ENCODE measurements around the gene ITPR1. TPM values are rescaled to one million over a fixed set of nuclear protein-coding genes. Genes with fewer than 3 reads are reported as not detected.

ITPR1 gene
- total RNA-seq, 2 experiments from 2014 or later: 74.3 to 76.2 TPM

DNA sequence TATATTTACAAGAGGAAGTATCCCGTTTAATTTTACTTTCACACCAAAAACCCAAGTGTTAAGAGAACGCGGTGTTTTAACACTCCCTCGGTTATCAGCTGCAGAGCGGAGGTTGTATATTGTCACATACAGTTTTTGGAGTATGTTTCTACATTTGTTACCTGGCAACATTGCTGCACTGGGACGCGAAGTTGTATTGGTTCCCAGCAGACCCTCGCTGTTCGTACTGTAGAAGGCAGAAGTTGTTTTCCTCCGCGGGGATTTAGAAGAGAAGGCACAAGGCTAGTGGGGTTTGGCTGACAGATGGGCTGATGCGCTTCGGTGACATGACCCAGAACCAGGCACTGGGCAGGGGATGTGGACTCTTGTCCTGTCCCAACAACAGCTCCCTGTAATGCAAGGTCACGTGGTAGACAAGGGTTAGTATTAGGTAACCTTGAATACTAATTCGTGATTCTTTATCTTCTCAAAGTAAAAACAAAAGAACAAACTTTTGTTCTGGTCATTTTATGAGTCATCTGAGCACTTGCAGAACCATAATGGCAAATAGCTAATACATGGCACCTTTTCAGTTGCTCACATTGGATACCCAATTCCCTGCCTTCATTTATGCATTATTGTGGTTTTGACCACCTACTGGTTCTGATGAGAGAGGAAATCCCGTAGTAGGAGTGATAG lies 255.7 kb downstream of the ITPR1 start:
- H3K9me3 Mint-ChIP-seq: peaks cover 6% of the 10 kb centered on the region
- POLR2A ChIA-PET: interaction anchor here (1.3 to 1.8 kb wide), 2 partner anchors 9 to 14 kb away, joined by 3 to 6 read pairs; no protein-coding TSS in a partner anchor
- peaks cover 45% of the 10 kb centered on the region for H3K4me1 Mint-ChIP-seq
- DNase-seq (no peak), ATAC-seq (ENCODE audit: low read depth) (no peak)
- H3K36me3 Mint-ChIP-seq: peaks cover 75% of the 10 kb centered on the region
- no peaks in the 10 kb centered on the region for H3K27me3 Mint-ChIP-seq
- no peak overlapping the region for H3K4me3 Mint-ChIP-seq
- no peak overlapping the region for H3K27ac Mint-ChIP-seq

DNA sequence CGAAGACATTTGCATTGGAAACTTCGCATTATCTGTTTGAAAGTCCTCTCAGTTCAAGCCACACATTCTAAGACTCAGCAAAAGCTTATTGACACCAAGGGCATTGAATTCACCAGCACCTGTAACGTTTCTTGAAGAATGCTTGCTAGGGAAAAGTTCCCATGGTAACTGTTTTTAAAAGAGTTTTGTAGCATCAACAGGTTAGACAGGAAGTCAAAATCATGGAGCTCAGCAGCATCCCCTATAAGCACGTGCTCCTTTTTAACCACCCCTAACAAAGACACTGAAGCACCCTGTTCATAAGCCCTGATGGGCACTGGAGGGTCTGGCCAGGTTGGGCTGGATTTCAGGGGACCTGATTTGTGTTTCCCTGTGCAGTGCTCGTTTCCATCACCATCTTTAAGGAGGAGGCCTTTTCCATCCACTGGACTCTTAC lies 256.4 kb downstream of the ITPR1 start:
- DNase-seq (no peak), ATAC-seq (ENCODE audit: low read depth) (no peak)
- Mint-ChIP-seq H3K4me1 (peaks cover 51% of the 10 kb centered on the region), H3K4me3 (no peak overlapping the region), H3K27me3 (no peaks in the 10 kb centered on the region), H3K27ac (no peak overlapping the region), H3K36me3 (peaks cover 79% of the 10 kb centered on the region), H3K9me3 (peaks cover 6% of the 10 kb centered on the region)
- POLR2A ChIA-PET: interaction anchor here (0.5 to 1.8 kb wide), 3 partner anchors 10 to 72 kb away, joined by 4 to 6 read pairs (median 4); no protein-coding TSS in a partner anchor

DNA sequence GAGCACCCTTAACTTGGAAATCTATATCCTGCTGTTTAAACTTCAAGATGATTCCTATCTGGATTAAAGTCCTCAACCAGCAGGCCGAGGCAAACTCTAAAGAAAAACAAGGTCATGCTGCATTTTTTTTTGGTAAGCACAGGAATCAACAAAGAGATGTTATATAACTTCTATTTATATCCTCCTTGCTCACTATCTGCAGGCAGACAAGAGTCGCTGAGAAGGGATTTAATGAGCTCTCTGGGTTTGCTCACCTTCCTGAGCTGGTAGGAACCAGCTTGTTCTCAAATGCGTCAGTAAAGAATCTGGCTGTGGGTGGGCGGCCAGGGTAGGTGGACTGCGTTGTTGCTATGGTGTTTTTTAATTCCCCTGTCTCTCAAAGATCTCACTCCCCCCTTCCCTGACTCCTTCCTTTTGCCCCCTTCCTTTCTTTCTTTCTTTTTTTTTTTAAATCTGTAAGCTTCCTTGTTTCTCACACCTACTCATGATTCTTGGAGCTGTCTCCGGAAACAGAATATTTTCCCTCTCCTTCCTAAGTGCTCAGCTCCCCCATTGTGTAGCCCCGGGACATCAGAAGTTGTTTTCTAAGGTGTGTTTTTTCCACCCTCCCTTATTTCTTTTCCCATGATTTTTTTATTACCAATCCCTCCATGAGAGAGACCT lies 257.3 kb downstream of the ITPR1 start:
- H3K4me1 Mint-ChIP-seq: peaks cover 52% of the 10 kb centered on the region
- H3K36me3 Mint-ChIP-seq: peaks cover 76% of the 10 kb centered on the region
- ATAC-seq (ENCODE audit: low read depth): no peak
- peak overlapping the region; percentile 2 for H3K4me3 Mint-ChIP-seq
- peak overlapping the region; percentile 14 for H3K27ac Mint-ChIP-seq
- POLR2A ChIA-PET: interaction anchor here (0.9 to 1.6 kb wide), 2 partner anchors 11 to 72 kb away, joined by 3 to 4 read pairs; no protein-coding TSS in a partner anchor
- peaks cover 6% of the 10 kb centered on the region for H3K9me3 Mint-ChIP-seq
- DNase-seq: no peak
- H3K27me3 Mint-ChIP-seq: no peaks in the 10 kb centered on the region

DNA sequence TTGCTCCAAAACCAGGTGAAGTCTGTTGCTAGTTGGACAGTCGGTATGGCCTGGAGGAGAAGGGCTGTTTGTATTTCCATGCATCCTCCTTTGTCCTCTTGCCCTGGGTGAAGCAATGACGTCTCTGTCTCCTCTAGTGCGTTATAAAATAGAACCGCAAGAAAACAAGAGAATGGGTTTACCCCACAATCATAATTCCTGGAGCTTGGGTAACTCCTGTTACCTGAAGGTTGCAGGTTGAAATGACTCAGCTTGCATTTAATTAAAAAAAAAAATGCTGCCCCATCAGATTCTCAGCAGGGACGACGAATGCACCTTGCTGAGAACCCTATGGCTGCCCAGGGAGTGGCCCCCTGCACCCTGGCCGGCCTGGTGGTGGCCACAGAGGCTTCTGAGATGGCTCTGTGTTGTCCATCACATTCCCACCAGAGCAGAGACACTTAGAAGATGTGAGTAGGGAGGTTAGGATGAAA lies 257.9 kb downstream of the ITPR1 start:
- no peaks in the 10 kb centered on the region for H3K27me3 Mint-ChIP-seq
- POLR2A ChIA-PET: interaction anchor here (0.9 to 1.6 kb wide), 2 partner anchors 11 to 71 kb away, joined by 3 to 4 read pairs; no protein-coding TSS in a partner anchor
- peaks cover 6% of the 10 kb centered on the region for H3K9me3 Mint-ChIP-seq
- DNase-seq (no peak), ATAC-seq (ENCODE audit: low read depth) (no peak)
- peaks cover 56% of the 10 kb centered on the region for H3K4me1 Mint-ChIP-seq
- H3K36me3 Mint-ChIP-seq: peaks cover 77% of the 10 kb centered on the region
- peak overlapping the region; percentile 2 for H3K4me3 Mint-ChIP-seq
- H3K27ac Mint-ChIP-seq: peak overlapping the region; percentile 69

DNA sequence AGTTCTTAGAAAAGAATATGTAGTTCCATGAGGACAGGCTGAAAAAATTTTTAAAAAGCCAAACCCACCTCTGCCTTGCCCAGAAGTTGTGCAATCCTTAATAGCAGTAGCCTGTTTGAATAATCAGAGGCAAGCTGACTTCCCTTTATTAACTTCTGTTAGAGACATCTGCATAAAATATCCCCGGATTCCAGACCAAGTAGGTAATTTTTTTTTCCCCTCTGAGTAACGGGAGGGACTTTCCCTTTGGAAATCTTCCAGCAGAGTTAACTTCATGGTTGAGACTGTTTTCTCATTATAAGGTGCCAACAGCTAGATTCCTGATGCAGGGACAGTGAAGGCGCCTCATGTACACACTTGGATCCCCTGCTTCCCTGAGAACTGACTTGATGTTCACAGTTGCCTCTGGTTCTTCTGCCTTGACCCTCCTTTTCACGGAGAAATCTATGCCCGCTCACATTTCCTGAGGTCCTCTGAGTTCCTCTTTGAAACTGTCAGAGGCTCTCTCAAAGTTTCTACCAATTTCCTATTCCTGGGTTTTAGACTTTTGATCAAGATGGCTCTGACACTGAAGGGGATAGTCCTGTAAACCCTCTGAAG lies 258.5 kb downstream of the ITPR1 start:
- no peaks in the 10 kb centered on the region for H3K27me3 Mint-ChIP-seq
- DNase-seq (no peak), ATAC-seq (ENCODE audit: low read depth) (no peak)
- H3K27ac Mint-ChIP-seq: peak overlapping the region; percentile 36
- POLR2A ChIA-PET: interaction anchor here (0.9 to 1.3 kb wide), 2 partner anchors 71 to 227 kb away, joined by 3 to 6 read pairs; partner anchors contain the start of gene BHLHE40
- no peak overlapping the region for H3K4me3 Mint-ChIP-seq
- H3K4me1 Mint-ChIP-seq: peaks cover 61% of the 10 kb centered on the region
- H3K9me3 Mint-ChIP-seq: peaks cover 6% of the 10 kb centered on the region
- H3K36me3 Mint-ChIP-seq: peaks cover 75% of the 10 kb centered on the region

DNA sequence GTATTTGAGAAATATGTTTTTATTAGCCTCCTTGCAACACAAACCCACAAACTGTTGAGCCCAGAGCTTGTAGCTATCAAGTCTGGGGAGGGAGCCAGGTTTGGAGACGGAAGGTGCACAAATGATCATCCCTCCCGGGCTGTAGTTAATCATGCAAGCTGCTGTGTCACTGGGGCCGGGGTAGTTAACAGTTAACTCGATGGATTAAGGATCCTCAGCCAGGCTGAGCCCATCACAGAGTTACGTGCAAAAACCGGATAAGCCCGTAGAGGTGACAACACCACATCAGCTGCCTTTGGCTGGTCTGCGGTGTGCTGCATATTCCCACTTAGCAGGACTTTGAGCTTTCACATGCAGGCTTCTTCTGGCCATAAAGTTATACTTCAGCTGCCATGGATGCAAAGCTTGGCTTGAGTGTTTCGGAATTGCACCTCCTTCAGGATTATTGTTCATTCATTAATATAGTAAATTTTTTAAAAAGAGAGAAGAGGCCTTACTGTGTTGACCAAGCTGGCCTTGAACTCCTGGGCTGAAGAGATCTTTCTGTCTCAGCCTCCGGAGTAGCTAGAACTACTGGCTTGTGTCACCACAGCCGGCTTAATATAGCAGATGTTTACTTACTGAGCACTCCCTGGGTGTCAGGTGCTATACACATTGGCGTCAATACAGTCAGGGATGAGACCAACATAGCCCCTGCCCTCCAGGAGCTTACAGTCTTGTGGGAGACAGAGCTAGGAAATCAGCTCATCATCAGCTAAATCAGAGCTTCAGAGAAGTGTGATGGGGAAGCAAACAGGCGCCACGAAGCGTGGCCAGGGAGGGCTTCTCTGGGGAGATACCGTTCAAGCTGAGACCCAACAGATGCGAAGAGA lies 259.3 kb downstream of the ITPR1 start:
- ATAC-seq (ENCODE audit: low read depth) (peak; percentile 31), DNase-seq (no peak)
- peaks cover 71% of the 10 kb centered on the region for H3K36me3 Mint-ChIP-seq
- H3K4me1 Mint-ChIP-seq: peaks cover 61% of the 10 kb centered on the region
- H3K9me3 Mint-ChIP-seq: peaks cover 8% of the 10 kb centered on the region
- H3K27me3 Mint-ChIP-seq: no peaks in the 10 kb centered on the region
- no peak overlapping the region for H3K4me3 Mint-ChIP-seq
- POLR2A ChIA-PET: interaction anchor here (0.6 to 1.3 kb wide), 5 partner anchors 13 to 232 kb away, joined by 3 to 6 read pairs (median 3); partner anchors contain the start of gene BHLHE40
- H3K27ac Mint-ChIP-seq: peak overlapping the region; percentile 62

DNA sequence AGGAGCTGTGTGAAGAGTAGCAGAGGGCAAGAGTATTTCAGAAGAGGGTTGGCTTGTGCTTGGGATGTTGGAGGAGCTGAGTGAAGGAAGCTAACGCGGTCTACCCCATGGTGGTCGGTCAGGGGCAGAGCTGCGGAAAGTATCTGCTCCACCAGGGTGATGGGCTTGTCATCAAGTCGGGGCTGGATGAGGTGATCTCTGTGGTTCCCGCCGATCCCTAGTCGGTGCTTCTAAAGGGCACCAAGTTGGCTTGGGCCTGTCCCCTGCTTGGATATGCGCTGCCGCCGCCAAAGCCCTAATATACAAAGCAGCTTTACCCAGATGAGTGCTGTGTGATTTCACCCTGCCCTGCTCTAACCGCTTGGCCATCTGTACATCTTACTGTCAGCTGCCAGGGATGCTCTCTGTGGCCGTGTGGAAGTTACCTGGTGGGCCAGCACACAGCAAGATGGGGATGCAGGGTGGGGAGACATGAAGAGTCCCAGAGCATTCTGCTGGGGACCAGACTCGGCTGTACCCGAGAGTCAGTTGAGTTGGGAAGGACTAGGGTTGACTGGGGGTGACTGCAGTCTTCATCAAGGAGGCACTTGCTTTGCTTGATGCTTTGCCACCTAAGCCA lies 260.0 kb downstream of the ITPR1 start:
- Mint-ChIP-seq H3K9me3 (peaks cover 8% of the 10 kb centered on the region), H3K27ac (peak overlapping the region; percentile 62), H3K36me3 (peaks cover 64% of the 10 kb centered on the region), H3K4me3 (no peak overlapping the region), H3K27me3 (no peaks in the 10 kb centered on the region), H3K4me1 (peaks cover 61% of the 10 kb centered on the region)
- POLR2A ChIA-PET: interaction anchor here (0.6 to 1.2 kb wide), 3 partner anchors 14 to 231 kb away, joined by 3 read pairs; no protein-coding TSS in a partner anchor
- no peak for ATAC-seq (ENCODE audit: low read depth)
- no peak for DNase-seq

DNA sequence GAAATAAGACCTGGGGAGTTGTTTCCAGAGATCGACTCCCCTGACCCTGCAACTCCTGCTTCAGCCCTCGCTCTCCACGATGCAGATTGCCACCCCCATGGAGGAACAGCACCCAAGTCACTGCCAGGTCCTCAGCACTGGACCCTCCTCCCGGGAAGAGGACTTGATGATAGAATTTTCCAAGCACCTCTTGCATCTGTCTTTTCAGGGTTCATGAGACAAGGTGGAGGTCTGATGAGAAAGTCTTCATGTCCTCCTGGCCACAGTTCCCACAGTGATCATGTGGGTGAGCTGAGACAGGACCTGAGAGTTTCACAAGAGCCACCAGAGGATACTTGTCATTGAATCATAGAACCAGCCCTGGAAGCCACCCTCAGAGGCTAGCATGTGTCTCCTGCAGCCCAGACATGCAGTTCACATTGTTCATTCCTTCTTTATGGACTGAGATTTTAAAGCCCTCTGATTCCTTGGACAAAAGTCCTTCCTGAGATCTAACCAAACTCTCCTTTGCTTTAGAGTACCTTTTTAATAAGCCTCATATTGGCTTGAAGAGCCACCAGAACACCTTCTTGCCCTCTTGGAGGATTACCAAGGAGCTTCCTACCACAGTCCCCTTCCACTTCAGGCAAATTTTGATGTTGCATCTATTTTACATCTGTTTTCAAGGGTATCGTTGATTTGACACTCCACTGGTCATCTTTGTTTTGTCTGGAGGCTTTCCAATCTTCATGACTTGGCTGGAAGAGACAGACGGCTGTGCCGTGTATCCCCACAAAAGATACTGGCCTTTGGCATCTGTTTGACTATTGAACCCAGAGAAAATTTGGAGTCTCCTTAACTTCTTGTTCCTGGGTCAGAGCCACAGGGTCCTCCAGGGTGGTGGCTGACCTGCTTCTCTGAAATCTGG lies 261.3 kb downstream of the ITPR1 start:
- Mint-ChIP-seq H3K4me3 (peak overlapping the region; percentile 29), H3K9me3 (peaks cover 3% of the 10 kb centered on the region), H3K27ac (peak overlapping the region; percentile 67), H3K4me1 (peaks cover 61% of the 10 kb centered on the region), H3K27me3 (no peaks in the 10 kb centered on the region), H3K36me3 (peaks cover 59% of the 10 kb centered on the region)
- ATAC-seq (ENCODE audit: low read depth): peak; percentile 60
- POLR2A ChIA-PET: interaction anchor here (0.7 to 0.8 kb wide), 2 partner anchors 10 to 14 kb away, joined by 3 to 4 read pairs; no protein-coding TSS in a partner anchor
- no peak for DNase-seq

DNA sequence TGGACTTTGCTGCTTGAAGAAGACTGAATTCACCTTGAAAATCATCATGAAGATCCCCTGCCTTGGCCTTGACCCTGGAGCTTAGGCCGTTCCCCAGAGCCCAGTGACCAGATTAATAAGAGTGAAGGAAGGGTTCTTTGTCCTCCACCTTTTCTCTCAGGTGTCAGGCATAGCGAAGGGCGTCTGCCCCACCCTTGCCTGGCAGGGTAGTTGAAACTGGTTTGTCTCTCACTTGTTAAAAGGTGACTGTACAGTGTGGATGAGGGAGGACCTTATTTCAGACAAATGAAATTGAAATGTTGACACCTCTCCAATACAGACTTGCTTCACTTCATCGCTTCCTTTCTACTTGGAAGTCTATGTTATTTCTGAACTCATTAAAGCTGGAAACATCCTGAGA lies 262.4 kb downstream of the ITPR1 start:
- Mint-ChIP-seq H3K27ac (peak overlapping the region; percentile 75), H3K4me3 (peak overlapping the region; percentile 46), H3K4me1 (peaks cover 65% of the 10 kb centered on the region), H3K9me3 (peaks cover 1% of the 10 kb centered on the region), H3K36me3 (peaks cover 58% of the 10 kb centered on the region), H3K27me3 (no peaks in the 10 kb centered on the region)
- DNase-seq (no peak), ATAC-seq (ENCODE audit: low read depth) (peak; percentile 38)
- POLR2A ChIA-PET: interaction anchor here (0.6 to 0.7 kb wide), 3 partner anchors 11 to 66 kb away, joined by 3 read pairs; no protein-coding TSS in a partner anchor

DNA sequence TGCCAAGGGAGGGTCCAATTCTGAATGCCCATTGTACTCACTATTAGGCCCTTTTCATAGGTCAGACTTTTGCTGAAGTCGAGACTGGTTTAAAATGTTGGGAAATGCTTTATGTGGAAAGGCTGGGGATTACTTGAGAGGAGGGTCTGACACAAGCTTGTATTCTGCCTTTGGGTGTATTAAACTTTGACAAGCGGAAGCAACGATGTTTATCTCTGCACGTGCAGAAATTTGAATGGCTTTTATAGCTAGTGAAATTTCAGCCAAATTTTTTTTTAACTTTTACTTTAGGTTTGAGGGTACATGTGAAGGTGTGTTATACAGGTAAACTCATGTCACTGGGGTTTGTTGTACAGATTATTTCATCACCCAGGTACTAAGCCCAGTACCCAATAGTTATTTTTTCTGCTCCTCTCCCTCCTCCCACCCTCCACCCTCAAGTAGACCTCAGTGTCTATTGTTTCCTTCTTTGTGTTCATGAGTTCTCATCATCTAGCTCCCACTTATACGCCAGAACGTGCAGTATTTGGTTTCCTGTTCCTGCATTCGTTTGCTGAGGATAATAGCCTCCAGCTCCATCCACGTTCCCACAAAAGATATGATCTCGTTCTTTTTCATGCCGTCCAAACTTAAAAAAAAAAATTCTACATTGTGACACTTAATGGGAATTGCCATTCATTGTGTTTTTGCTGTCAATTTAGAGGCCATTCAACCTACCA lies 263.1 kb downstream of the ITPR1 start:
- peak overlapping the region; percentile 75 for H3K27ac Mint-ChIP-seq
- no peak for ATAC-seq (ENCODE audit: low read depth)

More for the DNA sequence above, 263.1 kb downstream of the ITPR1 start:
- peaks cover 61% of the 10 kb centered on the region for H3K4me1 Mint-ChIP-seq
- no peaks in the 10 kb centered on the region for H3K27me3 Mint-ChIP-seq
- no peak for DNase-seq
- H3K9me3 Mint-ChIP-seq: peaks cover 1% of the 10 kb centered on the region
- POLR2A ChIA-PET: interaction anchor here (0.6 kb wide), 1 partner anchor 66 kb away, joined by 3 read pairs; no protein-coding TSS in a partner anchor
- H3K4me3 Mint-ChIP-seq: peak overlapping the region; percentile 46
- peaks cover 59% of the 10 kb centered on the region for H3K36me3 Mint-ChIP-seq

Measured in activated naive CD8-positive, alpha-beta T cell treated with anti-CD3 and anti-CD28 coated beads, Interleukin-2, amount 10 ng/mL, durations not matched to agents 7 days and 5 days (primary cell).